ENCODE data around the gene ACTRT2. TPM values are rescaled to one million over a fixed set of nuclear protein-coding genes. Genes with fewer than 3 reads are reported as not detected.
A peak's percentile ranks its signal among the peaks of the same experiment; 100 is the strongest.

ACTRT2 gene
- total RNA-seq, 2 donors from 2014 or later: not detected

DNA sequence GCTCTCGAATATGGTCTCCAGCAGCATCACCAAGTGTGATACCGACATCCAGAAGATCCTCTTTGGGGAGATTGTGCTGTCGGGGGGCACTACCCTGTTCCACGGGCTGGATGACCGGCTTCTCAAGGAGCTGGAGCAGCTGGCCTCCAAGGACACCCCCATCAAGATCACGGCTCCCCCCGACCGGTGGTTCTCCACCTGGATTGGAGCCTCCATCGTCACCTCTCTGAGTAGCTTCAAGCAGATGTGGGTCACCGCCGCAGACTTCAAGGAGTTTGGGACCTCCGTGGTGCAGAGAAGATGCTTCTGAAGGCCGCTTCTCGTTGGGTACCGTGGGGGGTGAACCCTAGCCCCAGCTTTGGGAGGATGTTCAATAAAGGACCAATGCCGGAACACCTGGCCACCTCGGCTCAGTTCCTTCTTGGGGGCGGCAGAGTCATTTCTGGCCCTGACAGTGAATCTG lies 1.3 kb downstream of the ACTRT2 start:
- ATAC-seq: no peak
- intact Hi-C loops (cut with DNase I): no loop called here
- no peak overlapping the region for H3K4me3 ChIP-seq
- no peaks in the 10 kb centered on the region for H3K27me3 ChIP-seq
- no peak overlapping the region for H3K27ac ChIP-seq
- H3K4me1 ChIP-seq: peaks cover 3% of the 10 kb centered on the region
- 89 to 90% methylated on average over 3 to 18 of the region's 18 CpGs for WGBS, 2 donors
- H3K36me3 ChIP-seq (replicated peaks in 1 of 2; ENCODE audit: insufficient read depth in 1 of 2, low read depth in 2 of 2): no peaks in the 10 kb centered on the region
- DNase-seq: peak in 1 of 4 donors; percentile 2
- no peaks in the 10 kb centered on the region for H3K9me3 ChIP-seq
- TF ChIP-seq, protein P1, sequence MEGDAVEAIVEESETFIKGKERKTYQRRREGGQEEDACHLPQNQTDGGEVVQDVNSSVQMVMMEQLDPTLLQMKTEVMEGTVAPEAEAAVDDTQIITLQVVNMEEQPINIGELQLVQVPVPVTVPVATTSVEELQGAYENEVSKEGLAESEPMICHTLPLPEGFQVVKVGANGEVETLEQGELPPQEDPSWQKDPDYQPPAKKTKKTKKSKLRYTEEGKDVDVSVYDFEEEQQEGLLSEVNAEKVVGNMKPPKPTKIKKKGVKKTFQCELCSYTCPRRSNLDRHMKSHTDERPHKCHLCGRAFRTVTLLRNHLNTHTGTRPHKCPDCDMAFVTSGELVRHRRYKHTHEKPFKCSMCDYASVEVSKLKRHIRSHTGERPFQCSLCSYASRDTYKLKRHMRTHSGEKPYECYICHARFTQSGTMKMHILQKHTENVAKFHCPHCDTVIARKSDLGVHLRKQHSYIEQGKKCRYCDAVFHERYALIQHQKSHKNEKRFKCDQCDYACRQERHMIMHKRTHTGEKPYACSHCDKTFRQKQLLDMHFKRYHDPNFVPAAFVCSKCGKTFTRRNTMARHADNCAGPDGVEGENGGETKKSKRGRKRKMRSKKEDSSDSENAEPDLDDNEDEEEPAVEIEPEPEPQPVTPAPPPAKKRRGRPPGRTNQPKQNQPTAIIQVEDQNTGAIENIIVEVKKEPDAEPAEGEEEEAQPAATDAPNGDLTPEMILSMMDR (IDR thresholded peaks at IDR 0.05): no peak
- TF ChIP-seq POLR2A (IDR thresholded peaks at IDR 0.05): no peak

DNA sequence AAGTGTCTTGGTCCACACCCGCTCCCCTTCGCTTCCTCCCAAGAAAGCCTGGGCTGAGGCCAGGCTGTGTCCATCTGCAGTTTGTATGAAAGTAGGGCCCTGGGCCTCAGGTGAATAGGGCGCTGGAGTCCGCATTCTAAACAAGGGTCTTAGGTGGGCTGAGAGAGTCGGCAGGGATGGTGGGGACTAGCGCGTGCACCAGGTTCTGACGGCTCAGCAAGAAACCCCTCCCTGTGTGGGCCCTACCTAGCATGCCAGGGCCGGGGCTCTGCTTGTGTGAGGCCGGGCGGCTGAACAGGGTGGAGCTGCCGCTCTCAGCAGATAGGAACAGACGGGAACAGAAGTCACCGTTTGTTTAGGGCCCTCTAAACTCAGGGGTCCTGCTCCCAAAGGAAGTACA lies 1.7 kb downstream of the ACTRT2 start:
- no peak overlapping the region for H3K27ac ChIP-seq
- TF ChIP-seq, protein P1 (IDR thresholded peaks at IDR 0.05): no peak
- TF ChIP-seq POLR2A (IDR thresholded peaks at IDR 0.05): no peak
- ATAC-seq: no peak
- peak in 1 of 4 donors; percentile 2 for DNase-seq
- no peaks in the 10 kb centered on the region for H3K9me3 ChIP-seq
- H3K4me3 ChIP-seq: no peak overlapping the region
- H3K36me3 ChIP-seq (replicated peaks in 1 of 2; ENCODE audit: insufficient read depth in 1 of 2, low read depth in 2 of 2): no peaks in the 10 kb centered on the region
- WGBS, 2 donors: 80 to 91% methylated on average over 14 of the region's 14 CpGs
- no peaks in the 10 kb centered on the region for H3K27me3 ChIP-seq
- H3K4me1 ChIP-seq: no peaks in the 10 kb centered on the region
- intact Hi-C loops (cut with DNase I): no loop called here

DNA sequence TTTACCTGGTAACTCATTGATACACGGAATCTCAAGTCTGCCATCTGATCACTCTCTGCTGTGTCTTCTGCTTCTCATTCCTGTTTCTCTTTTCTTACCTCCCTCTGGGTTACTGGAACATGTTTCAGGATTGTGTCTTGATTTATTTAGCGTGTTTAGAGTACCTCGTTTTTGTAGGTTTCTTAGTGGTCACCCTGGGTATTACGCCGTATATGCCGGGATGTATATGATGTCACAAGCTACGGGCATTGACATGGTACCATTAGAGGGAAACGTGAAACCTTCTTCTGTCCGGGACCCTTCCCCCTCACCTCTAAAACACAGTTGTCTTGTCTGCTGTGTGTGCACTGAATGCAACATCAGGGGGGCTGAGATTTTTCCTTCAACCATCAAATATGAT lies 2.8 kb downstream of the ACTRT2 start:
- no peaks in the 10 kb centered on the region for H3K9me3 ChIP-seq
- 78 to 85% methylated on average over 9 of the region's 9 CpGs for WGBS, 2 donors
- ATAC-seq (no peak), DNase-seq (no peak)
- H3K4me3 ChIP-seq: no peak overlapping the region
- intact Hi-C loops (cut with DNase I): no loop called here
- TF ChIP-seq, protein P1 (IDR thresholded peaks at IDR 0.05): no peak
- TF ChIP-seq POLR2A (IDR thresholded peaks at IDR 0.05): no peak
- no peaks in the 10 kb centered on the region for H3K4me1 ChIP-seq
- H3K36me3 ChIP-seq (replicated peaks in 1 of 2; ENCODE audit: insufficient read depth in 1 of 2, low read depth in 2 of 2): no peaks in the 10 kb centered on the region
- H3K27ac ChIP-seq: no peak overlapping the region
- H3K27me3 ChIP-seq: no peaks in the 10 kb centered on the region

DNA sequence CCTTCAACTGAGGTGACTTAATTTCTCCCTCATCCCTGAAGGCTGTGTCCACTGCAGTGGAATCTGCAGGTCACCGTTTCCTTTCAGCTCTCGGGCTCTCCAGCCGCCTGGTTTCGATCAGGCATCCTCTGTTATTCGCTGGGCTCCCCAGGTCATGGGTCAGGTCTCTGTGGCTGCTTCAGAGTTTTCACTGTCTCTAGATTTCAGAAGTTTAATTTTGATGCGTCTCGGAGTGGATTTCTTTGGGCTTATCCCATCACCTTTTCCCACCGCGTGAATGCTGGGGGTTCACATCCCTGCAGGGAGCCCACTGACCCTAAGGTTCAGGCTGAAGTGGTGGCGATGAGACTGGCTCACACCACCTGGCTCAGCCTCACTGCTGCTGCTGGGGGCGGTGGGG lies 3.3 kb downstream of the ACTRT2 start:
- ATAC-seq (no peak), DNase-seq (no peak)
- H3K36me3 ChIP-seq (replicated peaks in 1 of 2; ENCODE audit: insufficient read depth in 1 of 2, low read depth in 2 of 2): no peaks in the 10 kb centered on the region
- TF ChIP-seq, protein P1 (IDR thresholded peaks at IDR 0.05): no peak
- no peak for TF ChIP-seq POLR2A (IDR thresholded peaks at IDR 0.05)
- intact Hi-C loops (cut with DNase I): no loop called here
- no peaks in the 10 kb centered on the region for H3K4me1 ChIP-seq
- no peak overlapping the region for H3K4me3 ChIP-seq
- 72 to 78% methylated on average over 10 to 11 of the region's 11 CpGs for WGBS, 2 donors
- no peaks in the 10 kb centered on the region for H3K27me3 ChIP-seq
- no peaks in the 10 kb centered on the region for H3K9me3 ChIP-seq
- no peak overlapping the region for H3K27ac ChIP-seq

DNA sequence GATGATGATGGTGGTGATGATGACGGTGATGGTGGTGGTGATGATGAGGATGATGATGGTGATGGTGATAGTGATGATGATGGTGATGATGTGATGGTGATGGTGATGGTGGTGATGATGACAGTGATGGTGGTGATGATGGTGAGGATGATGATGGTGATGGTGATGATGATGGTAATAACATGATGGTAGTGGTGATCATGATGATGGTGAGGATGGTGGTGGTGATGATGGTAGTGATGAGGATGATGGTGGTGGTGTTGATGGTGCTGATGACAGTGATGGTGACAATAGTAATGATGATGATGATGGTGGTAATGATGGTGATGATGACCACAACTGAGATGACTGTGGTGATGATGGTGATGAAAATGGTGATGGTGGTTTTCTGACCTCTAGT lies 4.9 kb downstream of the ACTRT2 start:
- intact Hi-C loops (cut with DNase I): no loop called here
- 55 to 90% methylated on average over 1 of the region's 1 CpG for WGBS, 2 donors
- Histone ChIP-seq H3K9me3 (no peaks in the 10 kb centered on the region), H3K4me1 (no peaks in the 10 kb centered on the region), H3K27me3 (no peaks in the 10 kb centered on the region), H3K4me3 (no peak overlapping the region), H3K36me3 (replicated peaks in 1 of 2; ENCODE audit: insufficient read depth in 1 of 2, low read depth in 2 of 2) (no peaks in the 10 kb centered on the region), H3K27ac (no peak overlapping the region)
- TF ChIP-seq POLR2A (IDR thresholded peaks at IDR 0.05): no peak
- no peak for DNase-seq
- no peak for ATAC-seq
